OCI-LY1 (cell line): Measurements from ENCODE around the gene TP53BP2.

Source experiments
- H2AFZ ChIP-seq: fragments of 200-600 bp; sonication (generic), shearing (Covaris generic); 2 replicates; pipeline ENCODE4 v1.6.0; 2014; ENCODE audit warnings: antibody characterized with exemption, mild to moderate bottlenecking, low read length
- H3F3A ChIP-seq: fragments of 200-600 bp; sonication (generic), shearing (Covaris generic); 2 replicates; pipeline ENCODE4 v1.6.0; 2014; ENCODE audit warnings: mild to moderate bottlenecking, antibody characterized with exemption, low read length, moderate library complexity; ENCODE audit not compliant: insufficient read depth
- H3K27ac ChIP-seq: fragments of 200-600 bp; sonication (generic); 2 replicates; pipeline ENCODE4 v1.5.1; 2014; ENCODE audit warnings: low read length, mixed run types, mild to moderate bottlenecking, low read depth; ENCODE audit not compliant: poor library complexity, severe bottlenecking
- H3K27me3 ChIP-seq: fragments of 200-600 bp; sonication (generic); 2 replicates; pipeline ENCODE4 v1.6.0; 2014; ENCODE audit warnings: antibody characterized with exemption, mild to moderate bottlenecking, low read length, moderate library complexity; ENCODE audit not compliant: insufficient read depth
- H3K36me3 ChIP-seq: fragments of 200-600 bp; sonication (generic); 2 replicates; pipeline ENCODE4 v1.6.1; 2014; ENCODE audit warnings: mild to moderate bottlenecking, antibody characterized with exemption, low read length, moderate library complexity, mixed read lengths; ENCODE audit not compliant: insufficient read depth
- H3K4me1 ChIP-seq: fragments of 200-600 bp; sonication (generic); 2 replicates; pipeline ENCODE4 v1.5.1; 2014; ENCODE audit warnings: mild to moderate bottlenecking, low read length, moderate library complexity; ENCODE audit not compliant: insufficient read depth, severe bottlenecking
- H3K4me2 ChIP-seq: fragments of 200-600 bp; sonication (generic), shearing (Covaris generic); 2 replicates; pipeline ENCODE4 v1.6.1; 2014; ENCODE audit warnings: low read length
- H3K4me3 ChIP-seq: fragments of 200-600 bp; sonication (generic); 2 replicates; pipeline ENCODE4 v1.5.1; 2014; ENCODE audit warnings: low read length, low read depth, mild to moderate bottlenecking, mixed read lengths; ENCODE audit not compliant: poor library complexity, severe bottlenecking
- H3K79me2 ChIP-seq: fragments of 200-600 bp; shearing (Covaris generic); 2 replicates; pipeline ENCODE4 v1.6.1; 2016; ENCODE audit warnings: mixed run types, low read length, mixed read lengths; ENCODE audit not compliant: insufficient read depth
- H3K9ac ChIP-seq: fragments of 200-600 bp; sonication (generic), shearing (Covaris generic); 2 replicates; pipeline ENCODE4 v1.6.1; 2014; ENCODE audit warnings: mild to moderate bottlenecking, low read length, mixed read lengths
- H3K9me2 ChIP-seq: fragments of 200-600 bp; sonication (generic), shearing (Covaris generic); 2 replicates; pipeline ENCODE4 v1.6.1; 2014; ENCODE audit warnings: low read depth, mild to moderate bottlenecking, low read length, mixed read lengths
- H3K9me3 ChIP-seq: fragments of 200-600 bp; shearing (Covaris generic); 2 replicates; pipeline ENCODE4 v1.6.1; 2014; ENCODE audit warnings: low read length, mixed read lengths
- H4K20me1 ChIP-seq: fragments of 200-600 bp; sonication (generic), shearing (Covaris generic); 2 replicates; pipeline ENCODE4 v1.6.0; 2016; ENCODE audit warnings: mild to moderate bottlenecking, low read length; ENCODE audit not compliant: insufficient read depth
- CTCF ChIP-seq: fragments of 200-600 bp; sonication (generic), shearing (Covaris generic); IDR thresholded peaks from 2 replicates; pipeline ENCODE4 v1.5.1; 2017; ENCODE audit warnings: mild to moderate bottlenecking, antibody characterized with exemption, low read length, moderate library complexity, mixed read lengths
- EZH2 ChIP-seq: fragments of 200-600 bp; sonication (generic), shearing (Covaris generic); IDR thresholded peaks from 2 replicates; pipeline ENCODE4 v1.8.0; 2017; ENCODE audit warnings: borderline replicate concordance, mixed run types, mild to moderate bottlenecking, antibody characterized with exemption, low read length, moderate library complexity, mixed read lengths

TP53BP2 gene

GRCh38 chr1:223755432-223755792, 90.3 kb downstream of the TP53BP2 start:
- TF ChIP-seq EZH2 (no peak), CTCF (no peak)
- H3K4me2 ChIP-seq, result no peak overlapping the region
- H3K27me3 ChIP-seq, result 0 out of 2 replicates have a peak, but pooled peaks cover 6% of the 10 kb centered on the region
- no peak overlapping the region for H2AFZ ChIP-seq
- no peak overlapping the region for H3K4me3 ChIP-seq
- no peaks in the 10 kb centered on the region for H3K79me2 ChIP-seq
- H3K36me3 ChIP-seq, result no peaks in the 10 kb centered on the region
- H4K20me1 ChIP-seq, result no peaks in the 10 kb centered on the region
- H3K9me2 ChIP-seq, result no peaks in the 10 kb centered on the region
- H3K9ac ChIP-seq, result no peak overlapping the region
- no peaks in the 10 kb centered on the region for H3F3A ChIP-seq
- H3K4me1 ChIP-seq, result no peaks in the 10 kb centered on the region
- H3K9me3 ChIP-seq, result no peaks in the 10 kb centered on the region
- no peak overlapping the region for H3K27ac ChIP-seq

DNA sequence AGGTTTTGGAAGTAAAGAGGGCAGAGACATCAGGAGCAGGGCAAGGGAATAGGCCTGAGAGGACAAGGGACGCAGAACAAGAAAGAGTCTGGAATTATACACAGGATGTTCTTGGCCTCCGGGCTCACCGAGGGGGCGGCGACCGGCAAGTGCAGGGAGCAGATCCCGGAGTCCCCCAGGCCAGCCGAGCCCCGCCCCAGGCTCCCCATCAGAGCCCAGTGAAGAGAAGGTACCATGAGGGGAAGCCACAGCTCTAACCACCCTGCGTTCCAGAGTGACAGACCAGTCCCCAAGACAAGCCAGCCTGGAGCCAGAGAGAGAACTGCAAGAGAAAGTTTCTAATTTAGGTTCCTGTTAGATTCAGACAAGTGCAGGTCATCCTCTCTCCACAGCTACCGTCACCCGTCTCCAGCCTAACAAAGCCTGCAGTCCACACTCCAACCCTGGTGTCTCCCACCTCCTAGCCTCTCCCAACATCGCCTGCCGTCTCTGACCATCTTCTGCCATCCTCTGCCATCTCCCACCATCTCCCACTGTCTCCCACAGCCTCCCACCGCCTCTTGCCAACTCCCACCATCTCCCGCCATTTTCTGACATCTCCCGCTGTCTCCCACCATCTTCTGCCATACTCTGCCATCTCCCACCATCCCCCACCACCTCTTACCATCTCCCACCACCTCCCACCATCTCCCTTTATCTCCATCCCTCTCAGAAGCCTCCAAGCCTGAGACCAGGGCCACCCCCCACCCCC, 90.9 kb downstream of the TP53BP2 start:
- no peaks in the 10 kb centered on the region for H4K20me1 ChIP-seq
- no peaks in the 10 kb centered on the region for H3K79me2 ChIP-seq
- no peak overlapping the region for H3K4me2 ChIP-seq
- H3K4me3 ChIP-seq, result no peak overlapping the region
- H3K36me3 ChIP-seq, result no peaks in the 10 kb centered on the region
- TF ChIP-seq CTCF (no peak), EZH2 (no peak)
- no peaks in the 10 kb centered on the region for H3F3A ChIP-seq
- H2AFZ ChIP-seq, result no peak overlapping the region
- 0 out of 2 replicates have a peak, but pooled peaks cover 6% of the 10 kb centered on the region for H3K27me3 ChIP-seq
- H3K27ac ChIP-seq, result no peak overlapping the region
- H3K9me2 ChIP-seq, result no peaks in the 10 kb centered on the region
- no peaks in the 10 kb centered on the region for H3K4me1 ChIP-seq
- no peaks in the 10 kb centered on the region for H3K9me3 ChIP-seq
- no peak overlapping the region for H3K9ac ChIP-seq

GRCh38 chr1:223752721-223753515, 92.8 kb downstream of the TP53BP2 start:
- Histone ChIP-seq H3K27ac (no peak overlapping the region), H3K4me2 (no peak overlapping the region), H3K9me2 (no peaks in the 10 kb centered on the region), H3K4me1 (peaks cover 3% of the 10 kb centered on the region), H3K36me3 (no peaks in the 10 kb centered on the region), H3K27me3 (0 out of 2 replicates have a peak, but pooled peaks cover 6% of the 10 kb centered on the region), H3K9me3 (no peaks in the 10 kb centered on the region), H3F3A (no peaks in the 10 kb centered on the region), H3K4me3 (no peak overlapping the region), H3K79me2 (no peaks in the 10 kb centered on the region), H3K9ac (no peak overlapping the region), H4K20me1 (no peaks in the 10 kb centered on the region), H2AFZ (no peak overlapping the region)
- no peak for TF ChIP-seq EZH2
- TF ChIP-seq CTCF, result no peak
